Upper lobe of left lung (tissue), 6 donors: ENCODE results near the gene ODF4. TPM values are rescaled to one million over a fixed set of nuclear protein-coding genes. Genes with fewer than 3 reads are reported as not detected.
A peak's percentile ranks its signal among the peaks of the same experiment; 100 is the strongest.

Experiments
- ATAC-seq, 2 donors: fragments of 200-7000 bp; cut with Tn5 transposase; one replicate each; pipeline ENCODE4 v1.9.1; 2022; ENCODE audit warnings: mild to moderate bottlenecking in 2 of 2, moderate library complexity in 2 of 2; ENCODE audit not compliant: low FRiP score in 2 of 2
- DNase-seq, 2 donors: peaks; one replicate each; pipeline ENCODE4 v3.0.0-alpha.2; 2019 to 2020
- H3K27ac ChIP-seq, 4 donors: fragments of 200-600 bp; sonication (generic); one replicate each; pipeline ENCODE4 v1.5.1; 2016 to 2019
- H3K27me3 ChIP-seq, 4 donors: fragments of 200-600 bp; sonication (generic); one replicate each; pipeline ENCODE4 v1.5.1; 2017 to 2019
- H3K36me3 ChIP-seq, 4 donors: fragments of 200-600 bp; sonication (generic); one replicate each; pipeline ENCODE4 v1.5.1; 2016 to 2019
- H3K4me1 ChIP-seq, 4 donors: fragments of 200-600 bp; sonication (generic); one replicate each; pipeline ENCODE4 v1.5.1; 2018 to 2019
- H3K4me3 ChIP-seq, 4 donors: fragments of 200-600 bp; sonication (generic); one replicate each; pipeline ENCODE4 v1.5.1; 2017 to 2019; ENCODE audit warnings: mild to moderate bottlenecking in 2 of 4, moderate library complexity in 1 of 4
- H3K9me3 ChIP-seq, 4 donors: fragments of 200-600 bp; sonication (generic); one replicate each; pipeline ENCODE4 v1.5.1; 2018 to 2019
- CTCF ChIP-seq, 6 experiments: fragments of 450-650 bp in 4 of 6; fragments of 200-600 bp in 2 of 6; sonication (generic) in 2 of 6; IDR thresholded peaks; one replicate each; pipeline ENCODE4 v1.5.1; 2016 to 2019; ENCODE audit warnings: antibody characterized with exemption in 6 of 6
- EP300 ChIP-seq, 4 donors: sonication (generic); formaldehyde crosslinking; IDR thresholded peaks; one replicate each; pipeline ENCODE4 v1.5.1; 2017; ENCODE audit warnings: antibody characterized with exemption in 4 of 4, control low read depth in 2 of 4
- POLR2A ChIP-seq, 4 donors: fragments of 450-650 bp; IDR thresholded peaks; one replicate each; pipeline ENCODE4 v1.5.1; 2016 to 2017; ENCODE audit warnings: antibody characterized with exemption in 4 of 4, mild to moderate bottlenecking in 2 of 4
- POLR2AphosphoS5 ChIP-seq, 2 donors: sonication (generic); formaldehyde crosslinking; IDR thresholded peaks; one replicate each; pipeline ENCODE4 v1.5.1; 2017; ENCODE audit warnings: antibody characterized with exemption in 2 of 2
- WGBS, 2 donors: methylation state at CpG; one replicate each; pipeline ENCODE4 v1.1.5; 2017 to 2018; 5-methylcytosine and 5-hydroxymethylcytosine counted together
- total RNA-seq, 6 donors: library from RNA; depleted of rRNA in 4 of 6; stranded (reverse); fragments of >200 nt in 4 of 6; gene quantifications; one replicate each; pipeline versions ENCODE4 v1.1.0 to v1.2.1, GENCODE V29; 2016 to 2021
- donor health status: DM: no; HTN: no; CAD: no; lungs with moderate emphysema.
- donor health status: DM: no; HTN: yes; CAD: no; lungs with severe emphysema.

ODF4 gene
- total RNA-seq, 6 donors from 2014 or later, result not detected

- TF ChIP-seq POLR2A (IDR thresholded peaks at IDR 0.05) (no peak), CTCF (IDR thresholded peaks at IDR 0.05) (no peak), EP300 (IDR thresholded peaks at IDR 0.05) (no peak), POLR2AphosphoS5 (IDR thresholded peaks at IDR 0.05) (no peak)
- Histone ChIP-seq H3K9me3 (no peaks in the 10 kb centered on the region), H3K4me1 (peaks cover 6 to 19% (median 12%) of the 10 kb centered on the region in 4 donors), H3K4me3 (peak overlapping the region; percentile 10 to 62 (median 46)), H3K27ac (peak overlapping the region in 3 of 4 donors; percentile 22 to 82 (median 54)), H3K27me3 (no peaks in the 10 kb centered on the region), H3K36me3 (peaks cover 0 to 21% (median 0%) of the 10 kb centered on the region in 4 donors)
- 43 to 72% methylated on average over 9 of the region's 13 CpGs for WGBS, 2 donors
- ATAC-seq, result no peak
- DNase-seq, result no peak
These were observed 27.4 kb upstream of the ODF4 start for GRCh38 chr17:8312251-8312650.

- no peak for TF ChIP-seq POLR2AphosphoS5 (IDR thresholded peaks at IDR 0.05)
- TF ChIP-seq POLR2A (IDR thresholded peaks at IDR 0.05), result no peak
- no peak for TF ChIP-seq CTCF (IDR thresholded peaks at IDR 0.05)
- TF ChIP-seq EP300 (IDR thresholded peaks at IDR 0.05), result no peak
- Histone ChIP-seq H3K36me3 (peaks cover 0 to 23% (median 0%) of the 10 kb centered on the region in 4 donors), H3K4me1 (peaks cover 6 to 19% (median 12%) of the 10 kb centered on the region in 4 donors), H3K27me3 (no peaks in the 10 kb centered on the region), H3K27ac (peak overlapping the region in 3 of 4 donors; percentile 13 to 82 (median 54)), H3K4me3 (peak overlapping the region; percentile 3 to 62 (median 46)), H3K9me3 (no peaks in the 10 kb centered on the region)
- no peak for DNase-seq
- WGBS, 2 donors, result 44 to 58% methylated on average over 5 to 7 of the region's 16 CpGs
- no peak for ATAC-seq
These were observed 26.7 kb upstream of the ODF4 start for GRCh38 chr17:8312726-8313600.

- ATAC-seq, result no peak
- no peak for TF ChIP-seq POLR2A (IDR thresholded peaks at IDR 0.05)
- TF ChIP-seq CTCF (IDR thresholded peaks at IDR 0.05), result no peak
- TF ChIP-seq POLR2AphosphoS5 (IDR thresholded peaks at IDR 0.05), result no peak
- no peak for TF ChIP-seq EP300 (IDR thresholded peaks at IDR 0.05)
- H3K4me1 ChIP-seq, result peaks cover 6 to 19% (median 12%) of the 10 kb centered on the region in 4 donors
- WGBS, 2 donors, result 23 to 36% methylated on average over 21 to 28 of the region's 29 CpGs
- H3K36me3 ChIP-seq, result peaks cover 0 to 33% (median 3%) of the 10 kb centered on the region in 4 donors
- peak in 1 of 2 donors; percentile 31 for DNase-seq
- peak overlapping the region in 1 of 4 donors; percentile 10 for H3K27ac ChIP-seq
- H3K9me3 ChIP-seq, result no peaks in the 10 kb centered on the region
- no peaks in the 10 kb centered on the region for H3K27me3 ChIP-seq
- H3K4me3 ChIP-seq, result no peak overlapping the region
These were observed 24.6 kb upstream of the ODF4 start for GRCh38 chr17:8314797-8315763.

- Histone ChIP-seq H3K27me3 (no peaks in the 10 kb centered on the region), H3K36me3 (peaks cover 0 to 39% (median 3%) of the 10 kb centered on the region in 4 donors), H3K27ac (no peak overlapping the region), H3K4me1 (peaks cover 6 to 19% (median 12%) of the 10 kb centered on the region in 4 donors), H3K9me3 (no peaks in the 10 kb centered on the region), H3K4me3 (no peak overlapping the region)
- DNase-seq, result no peak
- TF ChIP-seq POLR2AphosphoS5 (IDR thresholded peaks at IDR 0.05) (no peak), POLR2A (IDR thresholded peaks at IDR 0.05) (no peak), CTCF (IDR thresholded peaks at IDR 0.05) (no peak), EP300 (IDR thresholded peaks at IDR 0.05) (no peak)
- no peak for ATAC-seq
- 37 to 62% methylated on average over 18 to 23 of the region's 26 CpGs for WGBS, 2 donors
These were observed 23.8 kb upstream of the ODF4 start for GRCh38 chr17:8315764-8316217.
